ENCODE data around the gene PCCA. TPM values are rescaled to one million over a fixed set of nuclear protein-coding genes. Genes with fewer than 3 reads are reported as not detected.

The PCCA gene
- total RNA-seq, 1 donor, result 33.7 TPM

- no peak overlapping the region for H3K4me3 ChIP-seq (ENCODE audit: low read depth, low read length)
- no peak for TF ChIP-seq CTCF (IDR thresholded peaks at IDR 0.05; ENCODE audit: insufficient read depth, low read depth, low read length)
- DNase-seq (ENCODE audit: low read depth), result no peak
Measured at GRCh38 chr13:100506600-100507422, 417.9 kb downstream of the PCCA start.

- H3K4me3 ChIP-seq (ENCODE audit: low read depth, low read length), result no peak overlapping the region
- DNase-seq (ENCODE audit: low read depth), result no peak
- no peak for TF ChIP-seq CTCF (IDR thresholded peaks at IDR 0.05; ENCODE audit: insufficient read depth, low read depth, low read length)
Measured at GRCh38 chr13:100508455-100508854, 419.6 kb downstream of the PCCA start.

- no peak for TF ChIP-seq CTCF (IDR thresholded peaks at IDR 0.05; ENCODE audit: insufficient read depth, low read depth, low read length)
- H3K4me3 ChIP-seq (ENCODE audit: low read depth, low read length), result no peak overlapping the region
- peak; percentile 70 for DNase-seq (ENCODE audit: low read depth)
Measured at GRCh38 chr13:100508996-100509395, 420.1 kb downstream of the PCCA start.

GRCh38 chr13:100510208-100510957 is 421.5 kb downstream of the PCCA start:
- DNase-seq (ENCODE audit: low read depth), result no peak
- H3K4me3 ChIP-seq (ENCODE audit: low read depth, low read length), result no peak overlapping the region
- no peak for TF ChIP-seq CTCF (IDR thresholded peaks at IDR 0.05; ENCODE audit: insufficient read depth, low read depth, low read length)

GRCh38 chr13:100511466-100511865 is 422.6 kb downstream of the PCCA start:
- H3K4me3 ChIP-seq (ENCODE audit: low read depth, low read length), result no peak overlapping the region
- no peak for DNase-seq (ENCODE audit: low read depth)
- no peak for TF ChIP-seq CTCF (IDR thresholded peaks at IDR 0.05; ENCODE audit: insufficient read depth, low read depth, low read length)

GRCh38 chr13:100512422-100512821 is 423.5 kb downstream of the PCCA start:
- H3K4me3 ChIP-seq (ENCODE audit: low read depth, low read length), result no peak overlapping the region
- DNase-seq (ENCODE audit: low read depth), result no peak
- TF ChIP-seq CTCF (IDR thresholded peaks at IDR 0.05; ENCODE audit: insufficient read depth, low read depth, low read length), result no peak

Measured in fibroblast of villous mesenchyme (primary cell).